ENCODE measurements around the gene GAS2.
"Not testable (repeated sequence)": the region's sequence is repeated elsewhere in the genome, so short reads cannot be mapped to it uniquely, and the experiment has no call there.

The GAS2 gene

DNA sequence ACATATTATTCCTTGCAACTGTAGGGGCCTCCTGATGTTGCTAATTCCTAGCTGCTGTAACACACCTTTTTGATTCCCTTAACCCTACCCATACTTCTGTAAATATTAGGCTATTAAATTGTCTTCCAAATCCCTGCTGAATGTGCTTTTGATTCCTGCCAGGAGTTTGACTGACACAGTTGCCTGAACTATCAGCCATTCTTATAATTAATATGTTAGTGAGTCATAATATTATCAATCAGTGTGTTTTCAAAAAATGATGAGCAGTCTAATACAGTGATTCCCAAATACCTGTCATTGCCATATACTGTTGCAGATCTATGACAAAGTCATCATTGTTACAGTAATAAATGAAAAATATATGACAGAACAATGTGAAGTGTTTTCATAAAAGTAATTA, 24.9 kb upstream of the GAS2 start:
- H3K36me3 ChIP-seq (ENCODE audit: control insufficient read depth, insufficient read depth, low read length) = no peaks in the 10 kb centered on the region
- H3K4me1 ChIP-seq (ENCODE audit: control insufficient read depth, insufficient read depth, low read length, poor library complexity, severe bottlenecking) = no peaks in the 10 kb centered on the region
- H3K27ac ChIP-seq (ENCODE audit: low read depth, low read length, severe bottlenecking) = no peak overlapping the region
- no peaks in the 10 kb centered on the region for H3K9me3 ChIP-seq (ENCODE audit: control insufficient read depth, low read length)
- H3K4me3 ChIP-seq (ENCODE audit: extremely low read depth, insufficient read depth, low read length, poor library complexity, severe bottlenecking) = no peak overlapping the region

DNA sequence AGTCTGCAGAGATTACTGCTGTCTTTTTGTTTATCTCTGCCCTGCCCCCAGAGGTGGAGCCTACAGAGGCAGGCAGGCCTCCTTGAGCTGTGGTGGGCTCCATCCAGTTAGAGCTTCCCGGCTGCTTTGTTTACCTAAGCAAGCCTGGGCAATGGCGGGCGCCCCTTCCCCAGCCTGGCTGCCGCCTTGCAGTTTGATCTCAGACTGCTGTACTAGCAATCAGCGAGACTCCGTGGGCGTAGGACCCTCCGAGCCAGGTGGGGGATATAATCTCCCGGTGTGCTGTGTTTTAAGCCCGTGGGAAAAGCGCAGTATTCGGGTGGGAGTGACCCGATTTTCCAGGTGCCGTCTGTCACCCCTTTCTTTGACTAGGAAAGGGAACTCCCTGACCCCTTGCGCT, 14.1 kb upstream of the GAS2 start:
- H3K4me3 ChIP-seq (ENCODE audit: extremely low read depth, insufficient read depth, low read length, poor library complexity, severe bottlenecking) = not testable (repeated sequence)
- 80 to 86% methylated on average over 9 to 12 of the region's 15 CpGs for WGBS, 2 experiments (ENCODE audit: insufficient coverage in 2 of 2)

DNA sequence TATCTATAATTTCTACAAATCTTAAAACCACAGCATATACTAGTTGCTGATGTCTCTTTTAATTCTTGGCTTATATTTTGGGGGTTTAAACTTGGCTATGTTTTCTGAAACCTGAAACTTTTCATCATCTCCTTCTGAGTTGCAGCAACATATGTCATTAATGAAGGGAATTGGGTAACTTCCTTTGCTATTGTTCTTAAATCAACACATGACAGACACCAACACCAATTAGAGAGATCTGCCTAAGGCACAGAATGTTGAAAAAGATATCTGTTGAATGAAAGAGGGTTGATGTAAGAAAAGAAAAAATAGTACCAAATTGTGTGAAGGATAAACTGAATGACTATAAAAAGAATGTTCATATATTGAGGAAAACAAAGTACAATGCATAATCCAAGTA, 10.3 kb upstream of the GAS2 start:
- Histone ChIP-seq H3K4me3 (ENCODE audit: extremely low read depth, insufficient read depth, low read length, poor library complexity, severe bottlenecking) (no peak overlapping the region), H3K9me3 (ENCODE audit: control insufficient read depth, low read length) (no peaks in the 10 kb centered on the region), H3K4me1 (ENCODE audit: control insufficient read depth, insufficient read depth, low read length, poor library complexity, severe bottlenecking) (no peaks in the 10 kb centered on the region), H3K27ac (ENCODE audit: low read depth, low read length, severe bottlenecking) (no peak overlapping the region), H3K36me3 (ENCODE audit: control insufficient read depth, insufficient read depth, low read length) (no peaks in the 10 kb centered on the region)

More for the DNA sequence above, 14.1 kb upstream of the GAS2 start:
- not testable (repeated sequence) for H3K27ac ChIP-seq (ENCODE audit: low read depth, low read length, severe bottlenecking); H3K36me3 ChIP-seq (ENCODE audit: control insufficient read depth, insufficient read depth, low read length); H3K4me1 ChIP-seq (ENCODE audit: control insufficient read depth, insufficient read depth, low read length, poor library complexity, severe bottlenecking); H3K9me3 ChIP-seq (ENCODE audit: control insufficient read depth, low read length)

DNA sequence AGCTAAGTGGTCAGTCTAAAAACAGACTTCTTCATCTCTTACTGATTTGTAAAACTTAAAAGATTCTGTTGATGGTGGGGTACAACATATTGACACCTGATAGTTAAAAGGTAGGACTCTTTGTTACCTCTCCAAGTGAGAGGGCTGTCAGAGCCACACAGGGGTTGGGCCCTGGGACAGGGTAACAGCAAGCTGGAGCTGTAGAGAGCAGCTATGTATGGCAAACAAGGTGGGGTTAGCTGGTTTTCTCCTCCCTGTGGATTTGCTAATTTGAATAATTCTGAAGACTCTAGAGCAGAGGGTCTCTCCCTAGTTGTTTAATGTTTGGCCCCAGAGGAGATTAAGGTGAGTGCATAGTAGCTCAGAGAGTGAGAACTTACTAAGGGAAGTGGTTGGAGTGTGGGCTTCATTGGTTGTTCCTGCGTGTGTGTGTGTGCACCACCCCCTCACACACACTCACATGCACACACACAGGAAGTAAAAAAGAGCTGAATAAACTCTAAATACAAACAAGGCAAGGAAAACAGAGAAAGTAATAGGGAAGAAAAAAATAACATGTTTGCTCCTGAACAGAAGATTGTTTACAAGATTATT, 9.2 kb upstream of the GAS2 start:
- Histone ChIP-seq H3K4me1 (ENCODE audit: control insufficient read depth, insufficient read depth, low read length, poor library complexity, severe bottlenecking) (no peaks in the 10 kb centered on the region), H3K27ac (ENCODE audit: low read depth, low read length, severe bottlenecking) (no peak overlapping the region), H3K9me3 (ENCODE audit: control insufficient read depth, low read length) (no peaks in the 10 kb centered on the region), H3K36me3 (ENCODE audit: control insufficient read depth, insufficient read depth, low read length) (no peaks in the 10 kb centered on the region), H3K4me3 (ENCODE audit: extremely low read depth, insufficient read depth, low read length, poor library complexity, severe bottlenecking) (no peak overlapping the region)
- WGBS, 2 experiments (ENCODE audit: insufficient coverage in 2 of 2) = no CpG with 5 or more reads among the region's 1 CpG

DNA sequence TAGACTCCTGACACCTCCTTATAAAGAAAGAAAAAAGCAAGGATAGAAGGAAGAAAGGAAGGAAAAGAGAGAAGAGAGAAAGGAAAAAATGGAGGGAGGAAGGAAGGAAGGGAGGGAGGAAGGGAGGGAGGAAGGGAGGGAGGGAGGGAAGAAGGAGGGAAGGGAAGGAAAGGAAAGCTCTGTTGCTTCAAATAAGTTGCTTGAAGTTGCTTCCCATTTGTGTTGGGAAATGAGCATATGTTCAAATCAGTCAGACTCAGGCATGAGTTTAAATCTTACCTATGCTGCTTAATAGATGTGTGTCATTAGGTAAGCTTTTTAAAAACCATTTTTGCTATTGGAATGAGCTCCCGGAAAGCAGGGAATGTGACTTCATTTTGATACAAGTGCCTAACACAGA, 6.6 kb upstream of the GAS2 start:
- no peaks in the 10 kb centered on the region for H3K4me1 ChIP-seq (ENCODE audit: control insufficient read depth, insufficient read depth, low read length, poor library complexity, severe bottlenecking)
- no peaks in the 10 kb centered on the region for H3K36me3 ChIP-seq (ENCODE audit: control insufficient read depth, insufficient read depth, low read length)
- H3K4me3 ChIP-seq (ENCODE audit: extremely low read depth, insufficient read depth, low read length, poor library complexity, severe bottlenecking) = no peak overlapping the region
- no peaks in the 10 kb centered on the region for H3K9me3 ChIP-seq (ENCODE audit: control insufficient read depth, low read length)
- no peak overlapping the region for H3K27ac ChIP-seq (ENCODE audit: low read depth, low read length, severe bottlenecking)
- 88% methylated on average over 1 of the region's 1 CpG; no CpG with 5 or more reads in 1 of the 2 experiments for WGBS, 2 experiments (ENCODE audit: insufficient coverage in 2 of 2)

DNA sequence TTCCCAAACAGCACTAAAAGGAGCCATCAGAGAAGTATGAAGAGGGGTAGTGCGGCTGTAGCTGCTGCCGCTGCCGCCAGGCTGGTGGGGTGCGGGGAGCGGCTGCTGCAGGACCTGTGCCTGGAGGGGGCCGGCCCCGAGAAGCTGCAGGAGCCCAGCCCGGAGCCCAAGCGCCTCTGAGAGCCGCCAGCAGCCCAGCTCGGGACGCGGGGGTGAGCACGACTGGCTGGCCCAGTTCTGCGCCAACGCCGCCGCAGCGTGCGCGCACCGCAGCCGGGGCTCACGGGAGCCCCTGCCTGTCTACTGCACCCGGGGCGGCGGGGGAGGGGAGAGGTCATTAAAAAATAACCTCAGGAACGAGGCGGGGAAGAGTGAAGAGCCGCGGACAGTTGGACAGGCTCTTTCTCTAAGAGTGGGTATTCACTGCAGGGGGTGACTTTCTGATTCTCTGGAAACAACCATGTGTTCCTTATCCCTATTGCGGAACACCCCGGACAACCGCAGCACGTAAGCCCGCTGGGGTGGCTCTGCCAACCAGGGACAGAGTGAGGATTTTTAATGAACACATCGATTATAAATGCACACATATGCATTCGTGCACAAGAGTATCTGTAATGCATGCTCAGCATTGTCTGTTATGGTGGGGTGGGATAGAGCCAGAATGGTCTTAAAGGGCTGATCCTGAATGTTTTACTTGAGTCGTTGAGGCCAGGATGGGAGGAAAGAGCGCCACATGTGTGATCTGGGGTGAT, 453 bp downstream of the GAS2 start:
- WGBS, 2 experiments (ENCODE audit: insufficient coverage in 2 of 2) = 8 to 10% methylated on average over 15 to 33 of the region's 40 CpGs
- Histone ChIP-seq H3K4me3 (ENCODE audit: extremely low read depth, insufficient read depth, low read length, poor library complexity, severe bottlenecking) (peak overlapping the region; percentile 41), H3K9me3 (ENCODE audit: control insufficient read depth, low read length) (no peaks in the 10 kb centered on the region), H3K27ac (ENCODE audit: low read depth, low read length, severe bottlenecking) (no peak overlapping the region), H3K36me3 (ENCODE audit: control insufficient read depth, insufficient read depth, low read length) (no peaks in the 10 kb centered on the region), H3K4me1 (ENCODE audit: control insufficient read depth, insufficient read depth, low read length, poor library complexity, severe bottlenecking) (no peaks in the 10 kb centered on the region)

DNA sequence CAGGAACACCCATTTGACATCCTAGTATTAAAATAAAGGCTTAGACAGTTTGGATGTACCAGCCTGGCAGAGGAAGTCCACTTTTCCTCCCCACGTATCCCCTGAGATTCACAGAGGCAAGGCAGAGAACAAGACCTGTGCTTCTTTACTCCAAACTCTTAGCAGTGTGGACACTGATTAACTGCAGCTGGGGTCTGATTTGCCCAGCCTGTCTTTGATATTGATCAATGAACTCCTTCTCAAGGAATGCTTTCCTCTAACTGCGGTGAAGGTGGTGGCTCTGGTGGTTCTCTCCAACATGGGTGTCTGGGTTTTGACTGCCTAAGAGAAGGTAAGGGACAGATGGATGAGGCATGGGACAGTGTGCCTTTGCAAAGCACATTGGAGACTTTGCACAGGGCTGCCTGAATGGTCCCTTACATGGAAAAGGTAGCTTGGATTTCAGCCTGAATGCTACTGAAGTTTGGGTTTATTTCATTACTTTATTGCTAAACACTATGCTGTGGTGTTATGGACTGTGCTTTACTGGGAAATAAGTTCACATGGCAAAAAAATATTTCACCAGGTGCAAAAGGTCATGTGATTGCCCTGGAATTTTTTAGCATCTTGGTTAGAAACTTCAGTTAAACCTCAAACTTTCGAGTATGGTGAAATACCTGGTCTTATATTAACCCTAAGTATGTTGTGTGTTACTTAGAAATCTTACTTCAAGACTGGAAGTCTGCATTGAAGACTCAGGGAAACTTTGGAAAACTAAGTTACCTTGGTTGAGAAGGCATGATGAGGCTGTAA, 1.8 kb downstream of the GAS2 start:
- 88 to 100% methylated on average over 2 of the region's 3 CpGs for WGBS, 2 experiments (ENCODE audit: insufficient coverage in 2 of 2)
- Histone ChIP-seq H3K4me1 (ENCODE audit: control insufficient read depth, insufficient read depth, low read length, poor library complexity, severe bottlenecking) (no peaks in the 10 kb centered on the region), H3K27ac (ENCODE audit: low read depth, low read length, severe bottlenecking) (no peak overlapping the region), H3K9me3 (ENCODE audit: control insufficient read depth, low read length) (no peaks in the 10 kb centered on the region), H3K36me3 (ENCODE audit: control insufficient read depth, insufficient read depth, low read length) (no peaks in the 10 kb centered on the region), H3K4me3 (ENCODE audit: extremely low read depth, insufficient read depth, low read length, poor library complexity, severe bottlenecking) (no peak overlapping the region)

DNA sequence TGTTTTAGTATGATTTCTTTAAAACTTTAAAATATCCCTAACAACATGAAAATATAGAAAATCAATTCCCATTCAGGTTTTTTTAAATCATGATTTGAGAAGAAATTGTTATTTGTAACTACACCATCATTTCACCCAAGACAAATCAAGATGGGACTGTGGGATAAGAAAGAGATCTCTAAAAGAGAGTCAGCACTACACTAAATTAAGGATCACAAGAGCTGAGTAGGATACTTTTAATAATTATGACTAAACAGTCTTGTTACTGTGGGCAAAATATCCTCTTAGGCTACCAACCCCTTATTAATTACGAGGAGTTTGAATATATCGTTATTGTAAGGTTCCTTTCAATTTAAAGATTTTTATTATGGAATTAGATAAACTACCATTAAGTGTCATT, 3.0 kb downstream of the GAS2 start:
- Histone ChIP-seq H3K27ac (ENCODE audit: low read depth, low read length, severe bottlenecking) (no peak overlapping the region), H3K36me3 (ENCODE audit: control insufficient read depth, insufficient read depth, low read length) (no peaks in the 10 kb centered on the region), H3K4me1 (ENCODE audit: control insufficient read depth, insufficient read depth, low read length, poor library complexity, severe bottlenecking) (no peaks in the 10 kb centered on the region), H3K9me3 (ENCODE audit: control insufficient read depth, low read length) (no peaks in the 10 kb centered on the region), H3K4me3 (ENCODE audit: extremely low read depth, insufficient read depth, low read length, poor library complexity, severe bottlenecking) (no peak overlapping the region)
- whole genome bisulfite sequencing, 2 experiments (ENCODE audit: insufficient coverage in 2 of 2) = no CpG with 5 or more reads among the region's 2 CpGs

DNA sequence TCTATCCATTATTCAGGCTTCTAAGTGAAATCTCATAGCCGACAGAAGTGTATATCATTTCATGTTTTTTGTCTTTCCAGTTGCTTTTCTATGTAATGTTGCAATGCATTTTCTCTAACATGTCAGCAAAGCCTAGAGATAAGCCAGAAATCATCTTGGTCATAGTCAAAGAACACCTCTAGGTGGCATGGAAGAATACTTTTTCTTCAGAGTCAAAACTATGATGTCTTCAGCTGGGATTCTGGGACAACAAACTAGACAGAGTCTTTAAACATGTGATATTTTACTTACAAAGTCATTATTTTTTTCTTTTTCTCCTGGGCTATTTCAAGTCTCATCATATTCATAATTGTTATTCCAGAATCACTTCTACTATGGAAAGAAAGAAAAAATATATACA, 4.4 kb downstream of the GAS2 start:
- WGBS, 2 experiments (ENCODE audit: insufficient coverage in 2 of 2) = 17% methylated on average over 1 of the region's 1 CpG; no CpG with 5 or more reads in 1 of the 2 experiments

DNA sequence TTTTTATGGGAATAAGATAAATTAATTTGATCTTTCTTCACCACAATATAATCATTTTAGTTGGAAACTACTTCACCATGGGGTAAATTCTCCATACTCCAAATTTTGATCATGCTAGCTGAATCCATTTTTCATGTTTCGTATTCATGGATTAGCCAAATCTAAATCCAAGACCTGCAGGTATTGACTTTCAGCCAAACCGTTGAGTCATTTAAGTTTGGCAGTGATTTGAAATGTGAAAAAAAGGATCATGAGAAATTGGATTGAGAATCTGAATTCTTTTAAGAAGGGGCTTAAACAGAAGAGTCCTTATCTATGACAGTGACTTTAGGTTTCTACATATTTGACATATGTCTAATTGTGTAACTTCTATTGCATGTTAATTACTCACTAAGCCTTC, 5.3 kb downstream of the GAS2 start:
- no peaks in the 10 kb centered on the region for H3K4me1 ChIP-seq (ENCODE audit: control insufficient read depth, insufficient read depth, low read length, poor library complexity, severe bottlenecking)
- WGBS, 2 experiments (ENCODE audit: insufficient coverage in 2 of 2) = 100% methylated on average over 1 of the region's 2 CpGs
- H3K4me3 ChIP-seq (ENCODE audit: extremely low read depth, insufficient read depth, low read length, poor library complexity, severe bottlenecking) = no peak overlapping the region
- H3K27ac ChIP-seq (ENCODE audit: low read depth, low read length, severe bottlenecking) = no peak overlapping the region
- H3K9me3 ChIP-seq (ENCODE audit: control insufficient read depth, low read length) = no peaks in the 10 kb centered on the region
- H3K36me3 ChIP-seq (ENCODE audit: control insufficient read depth, insufficient read depth, low read length) = no peaks in the 10 kb centered on the region

More for the DNA sequence above, 4.4 kb downstream of the GAS2 start:
- H3K27ac ChIP-seq (ENCODE audit: low read depth, low read length, severe bottlenecking) = no peak overlapping the region
- no peak overlapping the region for H3K4me3 ChIP-seq (ENCODE audit: extremely low read depth, insufficient read depth, low read length, poor library complexity, severe bottlenecking)
- H3K4me1 ChIP-seq (ENCODE audit: control insufficient read depth, insufficient read depth, low read length, poor library complexity, severe bottlenecking) = no peaks in the 10 kb centered on the region
- H3K36me3 ChIP-seq (ENCODE audit: control insufficient read depth, insufficient read depth, low read length) = no peaks in the 10 kb centered on the region
- H3K9me3 ChIP-seq (ENCODE audit: control insufficient read depth, low read length) = no peaks in the 10 kb centered on the region
